IPS-NIHi7 (cell line): Measurements from ENCODE around the gene KMT2D.

ENCODE experiments used
- DNase-seq: peaks from one replicate; pipeline ENCODE4 v3.0.0; 2012; ENCODE audit warnings: mixed read lengths; ENCODE audit errors: extremely low spot score

Gene KMT2D

GRCh38 chr12:49060237-49061156 lies at the start of gene KMT2D:
KMT2D (minus strand) TSS chr12:49060794; CDS start chr12:49055324, 5,470 bp downstream.
- peak; percentile 95 for DNase-seq

GRCh38 chr12:49109641-49110463 lies 49.3 kb upstream of the KMT2D start:
- DNase-seq: peak; percentile 72

- no peak for DNase-seq
Measured at GRCh38 chr12:49108958-49109404, 48.4 kb upstream of the KMT2D start.

GRCh38 chr12:49105504-49106084 lies 45.0 kb upstream of the KMT2D start:
- DNase-seq: no peak

GRCh38 chr12:49104822-49105221 lies 44.2 kb upstream of the KMT2D start:
- DNase-seq: no peak

GRCh38 chr12:49100380-49100779 lies 39.8 kb upstream of the KMT2D start:
- DNase-seq: no peak

- DNase-seq: no peak
Measured at GRCh38 chr12:49098703-49099102, 38.1 kb upstream of the KMT2D start.

GRCh38 chr12:49098035-49098451 lies 37.4 kb upstream of the KMT2D start:
- DNase-seq: peak; percentile 89

- no peak for DNase-seq
Measured at GRCh38 chr12:49097381-49097780, 36.8 kb upstream of the KMT2D start.

- DNase-seq: no peak
Measured at GRCh38 chr12:49094975-49095365, 34.4 kb upstream of the KMT2D start.

GRCh38 chr12:49094160-49094974 lies 33.8 kb upstream of the KMT2D start, which contains the start of gene DHH:
DHH (minus strand) TSS chr12:49094801; CDS start chr12:49094512, 289 bp downstream.
- peak; percentile 70 for DNase-seq

- DNase-seq: no peak
Measured at GRCh38 chr12:49093792-49094159, 33.2 kb upstream of the KMT2D start.

- DNase-seq: no peak
Measured at GRCh38 chr12:49092816-49093406, 32.3 kb upstream of the KMT2D start.

- peak; percentile 75 for DNase-seq
Measured at GRCh38 chr12:49092086-49092815, 31.7 kb upstream of the KMT2D start.

GRCh38 chr12:49091836-49092085 lies 31.2 kb upstream of the KMT2D start:
- DNase-seq: no peak

GRCh38 chr12:49091056-49091835 lies 30.7 kb upstream of the KMT2D start:
- no peak for DNase-seq

- peak; percentile 32 for DNase-seq
Measured at GRCh38 chr12:49089821-49090773, 29.5 kb upstream of the KMT2D start.

- no peak for DNase-seq
Measured at GRCh38 chr12:49088932-49089330, 28.3 kb upstream of the KMT2D start.
